GM12878 (cell line): Measurements from ENCODE around the gene NID1. TPM values are rescaled to one million over a fixed set of nuclear protein-coding genes. Genes with fewer than 3 reads are reported as not detected.

Experiments
- ATAC-seq: fragments of 200-7000 bp; cut with Tn5 transposase; 3 replicates; pipeline ENCODE4 v1.9.1; 2020; ENCODE audit warnings: mild to moderate bottlenecking, moderate library complexity
- BruUV-seq: library from RNA; stranded (reverse); fragments of 400-500 nt; replicated peaks from 2 replicates; lab custom pipeline; 2021; lab: Mats Ljungman, UMichigan
- CTCF ChIA-PET: fragments of 300-600 bp; sonication (Branson Sonifier 250); formaldehyde crosslinking; extraction: SDS; loops from one replicate; lab custom pipeline; 2021; ENCODE audit warnings: inconsistent platforms; lab: Yijun Ruan, JAX
- POLR2A ChIA-PET: fragments of 350-600 bp; formaldehyde crosslinking; extraction: SDS; loops from one replicate; lab custom pipeline; 2021; ENCODE audit warnings: inconsistent platforms; lab: Charles Lee
- RAD21 ChIA-PET: fragments of 300-600 bp; sonication (Branson Sonifier 250); formaldehyde crosslinking; loops from one replicate; lab custom pipeline; 2023; ENCODE audit warnings: antibody characterized with exemption; ENCODE audit not compliant: unreplicated experiment; lab: Charles Lee
- SMC1A ChIA-PET: fragments of 300-600 bp; sonication (Branson Sonifier 250); formaldehyde crosslinking; loops from one replicate; lab custom pipeline; 2023; ENCODE audit not compliant: unreplicated experiment, uncharacterized antibody; lab: Charles Lee
- DNase-seq: peaks from one replicate; pipeline ENCODE4 v3.0.0-alpha.2; 2011; ENCODE audit warnings: low read depth, low spot score
- FAIRE-seq: peaks from 3 replicates; lab custom pipeline; 2011; peaks lifted over from hg19 to GRCh38; lab: Jason Lieb, UNC
- H2AFZ ChIP-seq: 2 replicates; pipeline ENCODE4 v1.6.0; 2011; ENCODE audit warnings: low read depth, low read length, control low read depth; ENCODE audit not compliant: control insufficient read depth
- H3K27ac ChIP-seq: 2 replicates; pipeline ENCODE4 v1.5.1; 2011; ENCODE audit warnings: control low read depth; ENCODE audit not compliant: control insufficient read depth, insufficient read depth
- H3K27me3 ChIP-seq, 2 experiments: replicated peaks in 1 of 2; 2 replicates each; pipeline versions ENCODE4 v1.6.0 to v1.6.1; 2011; ENCODE audit warnings: low read length in 1 of 2; ENCODE audit not compliant: control insufficient read depth in 2 of 2, insufficient read depth in 2 of 2
- H3K36me3 ChIP-seq, 2 experiments: 2 replicates each; pipeline ENCODE4 v1.5.1; 2011; ENCODE audit warnings: low read length in 1 of 2; ENCODE audit not compliant: control insufficient read depth in 2 of 2, insufficient read depth in 2 of 2
- H3K4me1 ChIP-seq: 2 replicates; pipeline ENCODE4 v1.6.1; 2011; ENCODE audit warnings: mild to moderate bottlenecking, low read length, moderate library complexity, mixed read lengths; ENCODE audit not compliant: control insufficient read depth, insufficient read depth
- H3K4me2 ChIP-seq: 2 replicates; pipeline ENCODE4 v1.6.0; 2011; ENCODE audit warnings: control low read depth; ENCODE audit not compliant: control insufficient read depth, insufficient read depth
- H3K4me3 ChIP-seq: fragments of 200-600 bp; sonication (generic); 2 replicates; pipeline ENCODE4 v1.5.1; 2016
- H3K79me2 ChIP-seq: 2 replicates; pipeline ENCODE4 v1.6.0; 2011; ENCODE audit warnings: low read length; ENCODE audit not compliant: control insufficient read depth, insufficient read depth
- H3K9ac ChIP-seq: 2 replicates; pipeline ENCODE4 v1.8.0; 2011; ENCODE audit warnings: low read length, control low read depth, mixed read lengths; ENCODE audit not compliant: control insufficient read depth, insufficient read depth
- H3K9me3 ChIP-seq: replicated peaks from 3 replicates; pipeline ENCODE4 v1.5.1; 2011; ENCODE audit warnings: mild to moderate bottlenecking, low read length; ENCODE audit not compliant: control insufficient read depth, insufficient read depth
- H4K20me1 ChIP-seq: 2 replicates; pipeline ENCODE4 v1.6.0; 2011; ENCODE audit not compliant: control insufficient read depth, insufficient read depth
- CTCF ChIP-seq, 3 experiments: IDR thresholded peaks in 2 of 3; conservative IDR thresholded peaks in 1 of 3; 2 replicates each; pipeline ENCODE4 v1.5.1; 2011; ENCODE audit warnings: low read depth in 3 of 3, low read length in 3 of 3, mild to moderate bottlenecking in 3 of 3, control low read depth in 2 of 3, moderate library complexity in 2 of 3, inconsistent platforms in 1 of 3, mixed read lengths in 1 of 3; ENCODE audit not compliant: control insufficient read depth in 2 of 3, insufficient read depth in 1 of 3; ENCODE audit errors: extremely low read depth in 1 of 3
- RAD21 ChIP-seq: IDR thresholded peaks from 2 replicates; pipeline ENCODE4 v1.6.1; 2011; ENCODE audit warnings: mild to moderate bottlenecking, low read depth, low read length, moderate library complexity; ENCODE audit not compliant: insufficient read depth
- RELB ChIP-seq: fragments of 450-650 bp; IDR thresholded peaks from 2 replicates; pipeline ENCODE4 v1.6.1; 2017; ENCODE audit warnings: low read depth, mild to moderate bottlenecking, moderate library complexity
- REST ChIP-seq: IDR thresholded peaks from 2 replicates; pipeline ENCODE4 v1.6.1; 2012; ENCODE audit warnings: mild to moderate bottlenecking, low read depth, low read length
- SMC3 ChIP-seq: IDR thresholded peaks from 2 replicates; pipeline ENCODE4 v1.6.1; 2011; ENCODE audit warnings: low read length, improper control_type of control experiment, borderline replicate concordance
- SUPT20H ChIP-seq: IDR thresholded peaks from 2 replicates; pipeline ENCODE4 v1.6.1; 2011; ENCODE audit warnings: low read depth, mild to moderate bottlenecking, low read length, moderate library complexity, borderline replicate concordance; ENCODE audit not compliant: control insufficient read depth
- YY1 ChIP-seq: IDR thresholded peaks from 2 replicates; pipeline ENCODE4 v1.6.1; 2011; ENCODE audit warnings: low read depth, mild to moderate bottlenecking, low read length
- ZNF207 ChIP-seq: fragments of 450-650 bp; IDR thresholded peaks from 2 replicates; pipeline ENCODE4 v1.6.1; 2014; ENCODE audit warnings: antibody characterized with exemption, mild to moderate bottlenecking, borderline replicate concordance
- ZZZ3 ChIP-seq: IDR thresholded peaks from 2 replicates; pipeline ENCODE4 v1.6.1; 2011; ENCODE audit warnings: low read depth; ENCODE audit not compliant: control insufficient read depth, insufficient read length
- WGBS: methylation state at CpG from one replicate; pipeline ENCODE4 v1.1.6; 2016; ENCODE audit warnings: low lambda C conversion rate; ENCODE audit not compliant: insufficient replicate concordance, insufficient coverage; ENCODE audit errors: missing lambda C conversion rate; 5-methylcytosine and 5-hydroxymethylcytosine counted together
- in situ Hi-C: fragments of 300-500 bp; cut with MboI; formaldehyde crosslinking; loops from 9 replicates; pipeline ENCODE4 v1.14.3; 2018; ENCODE audit warnings: mixed read lengths
- intact Hi-C: fragments of 100-400 bp; cut with micrococcal nuclease; formaldehyde crosslinking; loops from one replicate; pipeline ENCODE4 v1.14.2; 2022; ENCODE audit not compliant: unreplicated experiment
- polyA plus RNA-seq, 11 experiments: library from polyadenylated mRNA; depleted of rRNA in 4 of 11; unstranded in 6 of 11; stranded (reverse) in 5 of 11; fragments of >200 nt; fragmentation: Nextera tagmentation in 4 of 11; fragmentation: Illumina TruSeq in 1 of 11; extraction: Ambion mirVana in 4 of 11; extraction: Trizol in 1 of 11; gene quantifications; 1 replicate in 1 of 11; 2 replicates in 10 of 11; pipeline versions ENCODE4 v1.2.1 to v1.2.3, GENCODE V29; 2011 to 2016; ENCODE audit warnings: inconsistent platforms in 2 of 11, missing spikeins in 2 of 11, low read depth in 1 of 11
- total RNA-seq, 4 experiments: library from RNA; depleted of rRNA in 3 of 4; stranded (reverse); fragments of >200 nt in 3 of 4; fragmentation: Illumina TruSeq in 1 of 4; extraction: Trizol in 1 of 4; gene quantifications; 2 replicates each; pipeline versions ENCODE4 v1.2.1 to v1.2.3, GENCODE V29; 2013 to 2021

NID1 gene
- total and polyA plus RNA-seq, 10 of the 15 experiments (the other 5 are each of a cell fraction or from before 2014, with no cell fraction given) = 4.2 to 25.7 (median 11.3) TPM

GRCh38 chr1:236107121-236107907 lies 42.4 kb upstream of the NID1 start (continued):
- no peak for TF ChIP-seq REST
- TF ChIP-seq, all 136 proteins: peak for 0

GRCh38 chr1:236103646-236104218 lies 38.8 kb upstream of the NID1 start:
- ChIA-PET RAD21 (interaction anchor here (1.0 to 1.7 kb wide), 4 partner anchors 37 to 388 kb away, joined by 4 to 5 read pairs (median 4); no protein-coding TSS in a partner anchor), POLR2A (no interaction called here), SMC1A (interaction anchor here (0.8 to 2.6 kb wide), 5 partner anchors 34 to 765 kb away, joined by 3 to 12 read pairs (median 3); no protein-coding TSS in a partner anchor), CTCF (interaction anchor here (0.6 to 4.7 kb wide), 22 partner anchors 9 to 1703 kb away, joined by 3 to 18 read pairs (median 4); no protein-coding TSS in a partner anchor)
- no TSS peak for BruUV-seq
- TF ChIP-seq YY1 = peak; percentile 59; the same call in 1 of the 2 replicates
- TF ChIP-seq ZZZ3 = no peak
- TF ChIP-seq RELB = no peak
- no peak for TF ChIP-seq SUPT20H
- TF ChIP-seq ZNF207 = no peak
- peak; percentile 76; the same call in 1 of the 2 replicates for TF ChIP-seq SMC3
- TF ChIP-seq CTCF (IDR thresholded peaks at IDR 0.05 in 2 of 3, conservative IDR thresholded peaks at IDR 0.05 in 1 of 3; ENCODE audit: control insufficient read depth in 2 of 3, extremely low read depth in 1 of 3, insufficient read depth in 1 of 3, low read depth in 3 of 3, low read length in 3 of 3) = peak; percentile 53 to 90 (median 71)
- peak; percentile 91 for TF ChIP-seq RAD21
- Histone ChIP-seq H3K36me3 (no peaks in the 10 kb centered on the region), H3K4me2 (no peak overlapping the region), H3K9me3 (no peaks in the 10 kb centered on the region), H3K4me3 (no peak overlapping the region), H3K27ac (no peak overlapping the region), H2AFZ (no peak overlapping the region), H3K4me1 (no peaks in the 10 kb centered on the region), H4K20me1 (no peaks in the 10 kb centered on the region; the same call in 1 of the 2 replicates), H3K27me3 (no peaks in the 10 kb centered on the region), H3K79me2 (no peaks in the 10 kb centered on the region), H3K9ac (no peak overlapping the region)
- intact Hi-C loops (loop anchor here (1.0 to 10.0 kb wide), 6 partner anchors 101 to 1461 kb away; no protein-coding TSS in a partner anchor), in situ Hi-C loops (loop anchor here (10.0 to 25.0 kb wide), 4 partner anchors 184 to 1461 kb away; partner anchors contain the start of gene ERO1B)
- DNase-seq (no peak), FAIRE-seq (peak; percentile 87), ATAC-seq (peak; percentile 85)
- 32% methylated on average over 13 of the region's 13 CpGs for WGBS
